A673 (cell line): Measurements from ENCODE around the gene SF3A2. TPM values are rescaled to one million over a fixed set of nuclear protein-coding genes. Genes with fewer than 3 reads are reported as not detected.

Source experiments
- BruUV-seq: library from RNA; stranded (reverse); fragments of 400-500 nt; replicated peaks from 2 replicates; lab custom pipeline; 2021; lab: Mats Ljungman, UMichigan
- CTCF ChIA-PET: fragments of 300-600 bp; sonication (Branson Sonifier 250); formaldehyde crosslinking; loops from one replicate; lab custom pipeline; 2022; ENCODE audit warnings: antibody characterized with exemption; lab: Charles Lee
- POLR2A ChIA-PET: fragments of 300-600 bp; sonication (Branson Sonifier 250); formaldehyde crosslinking; loops from one replicate; lab custom pipeline; 2022; ENCODE audit warnings: antibody characterized with exemption; ENCODE audit not compliant: low non-redundant PET; lab: Charles Lee
- DNase-seq: peaks from one replicate; pipeline ENCODE4 v3.0.0-alpha.2; 2015; ENCODE audit warnings: low spot score
- H3K27ac ChIP-seq: fragments of 200-600 bp; sonication (generic); 2 replicates; pipeline ENCODE4 v1.5.1; 2016; ENCODE audit warnings: mixed run types, low read depth, mild to moderate bottlenecking, mixed read lengths, antibody characterized with exemption, low read length; ENCODE audit not compliant: poor library complexity, severe bottlenecking
- H3K27me3 ChIP-seq: fragments of 200-600 bp; sonication (generic); replicated peaks from 2 replicates; pipeline ENCODE4 v1.6.1; 2017; ENCODE audit warnings: mixed run types, low read depth, mild to moderate bottlenecking, mixed read lengths, antibody characterized with exemption, low read length; ENCODE audit not compliant: insufficient read depth, poor library complexity
- H3K36me3 ChIP-seq: fragments of 200-600 bp; sonication (generic); 2 replicates; pipeline ENCODE4 v1.6.1; 2016; ENCODE audit warnings: mixed run types, mild to moderate bottlenecking, mixed read lengths, antibody characterized with exemption, low read length; ENCODE audit not compliant: insufficient read depth, poor library complexity, severe bottlenecking
- H3K4me1 ChIP-seq: fragments of 200-600 bp; sonication (generic); 2 replicates; pipeline ENCODE4 v1.6.1; 2017; ENCODE audit warnings: mixed run types, mild to moderate bottlenecking, mixed read lengths, antibody characterized with exemption, low read length; ENCODE audit not compliant: insufficient read depth, poor library complexity, severe bottlenecking
- H3K4me3 ChIP-seq: fragments of 200-600 bp; sonication (generic); 2 replicates; pipeline ENCODE4 v1.5.1; 2016; ENCODE audit warnings: low read depth, mixed run types, mild to moderate bottlenecking, mixed read lengths, low read length; ENCODE audit not compliant: poor library complexity, severe bottlenecking
- H3K9me3 ChIP-seq: fragments of 200-600 bp; sonication (generic); 2 replicates; pipeline ENCODE4 v1.6.1; 2016; ENCODE audit warnings: mixed run types, low read depth, mild to moderate bottlenecking, mixed read lengths, antibody characterized with exemption, low read length; ENCODE audit not compliant: poor library complexity, severe bottlenecking
- EZH2 ChIP-seq: fragments of 200-600 bp; sonication (generic); IDR thresholded peaks from 2 replicates; pipeline ENCODE4 v1.6.1; 2017; ENCODE audit warnings: borderline replicate concordance, low read depth, mild to moderate bottlenecking, mixed read lengths, antibody characterized with exemption, low read length; ENCODE audit not compliant: poor library complexity, severe bottlenecking
- intact Hi-C: fragments of 100-400 bp; cut with micrococcal nuclease; formaldehyde crosslinking; loops from one replicate; pipeline ENCODE4 v1.10.0; 2022; ENCODE audit not compliant: unreplicated experiment
- total RNA-seq: library from RNA; stranded (reverse); gene quantifications from 2 replicates; pipeline ENCODE4 v1.2.3, GENCODE V29; 2021
- TF ChIP-seq, protein P1 (sequence below): fragments of 300-800, 200-600 bp; sonication (generic); conservative IDR thresholded peaks from 2 replicates; pipeline ENCODE4 v1.5.1; 2017; ENCODE audit warnings: low read depth, mild to moderate bottlenecking, antibody characterized with exemption, low read length, moderate library complexity, mixed read lengths

SF3A2 gene
- total RNA-seq, 1 experiment from 2014 or later = 187 TPM

DNA sequence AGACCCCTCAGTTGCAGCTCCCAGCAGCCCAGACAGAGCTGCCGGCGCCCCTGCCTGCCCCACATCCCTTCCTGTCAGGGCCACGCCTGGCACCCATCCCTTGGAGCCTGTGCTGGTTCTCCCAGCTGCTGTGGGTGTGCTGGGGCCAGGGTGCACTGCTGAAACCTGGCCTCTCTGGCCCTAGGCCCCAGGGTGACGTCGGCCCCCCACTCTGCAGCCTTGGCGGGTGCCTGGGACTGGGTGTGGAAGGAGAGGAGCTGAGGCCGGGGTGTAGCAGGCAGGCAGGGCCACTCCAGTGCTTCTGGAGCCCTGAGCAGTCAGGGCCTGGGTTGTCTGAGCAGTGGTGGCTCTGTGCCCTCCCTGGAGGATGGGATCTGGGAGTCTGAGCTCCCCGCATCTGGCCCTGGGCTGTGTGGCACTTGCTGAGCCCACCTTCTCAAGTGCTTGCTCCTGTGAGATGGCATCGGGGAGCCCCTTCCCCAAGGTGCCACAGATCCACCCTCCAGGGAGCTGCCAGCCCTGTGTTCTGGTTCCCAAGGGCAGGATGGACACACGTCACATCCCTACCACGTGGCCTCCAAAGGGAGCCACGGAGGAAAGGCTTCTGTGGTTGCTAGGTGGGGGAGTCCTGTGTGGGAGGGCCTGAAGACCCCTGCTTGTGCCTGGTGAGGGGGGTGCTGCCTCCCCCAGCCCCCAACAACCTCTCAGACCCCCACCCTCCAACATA lies 5.7 kb upstream of the SF3A2 start:
- Histone ChIP-seq H3K4me1 (peaks cover 4% of the 10 kb centered on the region), H3K9me3 (no peaks in the 10 kb centered on the region), H3K36me3 (peaks cover 74% of the 10 kb centered on the region), H3K27ac (peak overlapping the region; percentile 57), H3K4me3 (no peak overlapping the region), H3K27me3 (no peaks in the 10 kb centered on the region)
- intact Hi-C loops = no loop called here
- ChIA-PET CTCF (interaction anchor here (1.3 kb wide), 1 partner anchor 75 kb away, joined by 3 read pairs; no protein-coding TSS in a partner anchor), POLR2A (no interaction called here)
- TF ChIP-seq, protein P1, sequence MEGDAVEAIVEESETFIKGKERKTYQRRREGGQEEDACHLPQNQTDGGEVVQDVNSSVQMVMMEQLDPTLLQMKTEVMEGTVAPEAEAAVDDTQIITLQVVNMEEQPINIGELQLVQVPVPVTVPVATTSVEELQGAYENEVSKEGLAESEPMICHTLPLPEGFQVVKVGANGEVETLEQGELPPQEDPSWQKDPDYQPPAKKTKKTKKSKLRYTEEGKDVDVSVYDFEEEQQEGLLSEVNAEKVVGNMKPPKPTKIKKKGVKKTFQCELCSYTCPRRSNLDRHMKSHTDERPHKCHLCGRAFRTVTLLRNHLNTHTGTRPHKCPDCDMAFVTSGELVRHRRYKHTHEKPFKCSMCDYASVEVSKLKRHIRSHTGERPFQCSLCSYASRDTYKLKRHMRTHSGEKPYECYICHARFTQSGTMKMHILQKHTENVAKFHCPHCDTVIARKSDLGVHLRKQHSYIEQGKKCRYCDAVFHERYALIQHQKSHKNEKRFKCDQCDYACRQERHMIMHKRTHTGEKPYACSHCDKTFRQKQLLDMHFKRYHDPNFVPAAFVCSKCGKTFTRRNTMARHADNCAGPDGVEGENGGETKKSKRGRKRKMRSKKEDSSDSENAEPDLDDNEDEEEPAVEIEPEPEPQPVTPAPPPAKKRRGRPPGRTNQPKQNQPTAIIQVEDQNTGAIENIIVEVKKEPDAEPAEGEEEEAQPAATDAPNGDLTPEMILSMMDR = no peak
- no peak for TF ChIP-seq EZH2
- DNase-seq = no peak
- BruUV-seq = no TSS peak

DNA sequence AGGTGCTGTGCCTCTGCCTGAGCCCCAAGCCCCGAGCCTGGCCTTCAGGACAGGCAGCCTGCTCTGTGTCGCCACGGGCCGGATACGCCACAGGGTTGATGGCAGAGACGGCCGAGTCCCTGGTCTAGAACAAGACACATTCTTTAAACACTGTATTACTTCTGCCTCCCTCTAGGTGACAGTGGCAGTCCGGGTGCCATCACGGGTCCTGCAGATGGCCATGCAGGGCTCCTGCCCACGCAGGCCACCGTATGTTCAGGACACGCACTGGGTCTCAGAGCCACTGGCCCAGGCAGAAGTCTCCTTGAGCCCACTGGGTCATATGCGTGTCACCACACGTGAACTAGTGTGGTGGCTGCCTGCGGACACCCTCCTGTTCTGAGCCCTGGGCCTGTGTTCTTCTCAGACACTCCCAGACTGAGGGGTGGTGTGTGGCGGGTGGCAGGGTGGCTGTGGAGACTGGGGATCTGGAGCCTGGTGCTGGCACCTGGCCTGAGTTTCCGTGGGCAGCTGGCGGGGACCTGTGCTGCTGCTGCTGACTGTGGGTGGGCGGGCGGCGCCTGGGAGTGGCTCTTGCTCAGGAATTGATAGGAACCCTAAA lies 4.9 kb upstream of the SF3A2 start:
- BruUV-seq = no TSS peak
- ChIA-PET CTCF (interaction anchor here (0.6 kb wide), 1 partner anchor 82 kb away, joined by 3 read pairs; no protein-coding TSS in a partner anchor), POLR2A (no interaction called here)
- no peak overlapping the region for H3K4me3 ChIP-seq
- intact Hi-C loops = no loop called here
- no peak for DNase-seq
- H3K9me3 ChIP-seq = no peaks in the 10 kb centered on the region
- H3K27me3 ChIP-seq = no peaks in the 10 kb centered on the region
- H3K4me1 ChIP-seq = peaks cover 4% of the 10 kb centered on the region
- peaks cover 69% of the 10 kb centered on the region for H3K36me3 ChIP-seq
- peak overlapping the region; percentile 57 for H3K27ac ChIP-seq
- no peak for TF ChIP-seq EZH2
- TF ChIP-seq, protein P1 = peak; percentile 33

DNA sequence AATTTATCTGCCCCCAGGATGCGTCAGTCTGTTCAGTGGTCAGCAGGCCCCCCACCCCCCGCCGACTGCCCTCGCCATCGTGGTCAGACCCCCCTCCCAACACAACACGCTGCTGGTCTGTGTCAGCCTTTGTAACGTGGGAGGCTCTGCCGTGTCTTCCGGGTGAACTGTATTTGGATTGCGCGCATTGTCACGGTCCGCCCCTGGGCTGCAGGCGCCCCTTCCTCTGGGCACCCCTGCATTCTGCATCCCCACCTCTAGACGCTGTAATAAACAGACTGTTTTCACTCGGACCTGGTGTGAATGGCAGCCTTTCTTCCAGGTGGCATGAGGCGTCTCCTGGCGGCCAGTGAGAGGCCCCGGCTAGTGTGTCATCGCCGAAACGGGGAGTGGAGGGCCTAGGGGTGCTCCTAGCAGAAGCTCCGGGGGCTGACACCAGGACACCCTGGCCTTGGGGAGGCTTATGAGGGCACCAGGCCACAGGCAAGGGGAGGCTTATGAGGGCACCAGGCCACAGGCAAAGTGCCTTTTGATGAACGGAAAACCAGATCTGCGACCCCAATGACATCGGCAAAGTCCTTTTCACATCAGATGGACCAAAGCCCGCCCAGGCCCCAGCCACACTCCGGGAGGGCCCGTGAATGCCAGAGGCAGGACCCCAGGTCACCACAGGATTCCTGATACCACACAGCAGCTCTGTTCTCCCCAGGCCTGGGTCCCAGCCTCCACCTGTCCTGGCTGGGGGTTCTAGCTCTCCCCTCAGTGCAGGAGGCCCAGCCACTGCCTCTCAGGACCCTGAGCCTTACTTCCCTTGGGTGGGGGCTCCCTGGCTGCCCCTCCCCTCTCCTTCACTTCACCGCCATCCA lies 4.1 kb upstream of the SF3A2 start:
- intact Hi-C loops = no loop called here
- Histone ChIP-seq H3K27ac (peak overlapping the region; percentile 42), H3K4me3 (no peak overlapping the region), H3K4me1 (peaks cover 6% of the 10 kb centered on the region), H3K9me3 (no peaks in the 10 kb centered on the region), H3K36me3 (peaks cover 63% of the 10 kb centered on the region), H3K27me3 (no peaks in the 10 kb centered on the region)
- DNase-seq = no peak
- no TSS peak for BruUV-seq
- ChIA-PET POLR2A (no interaction called here), CTCF (interaction anchor here (1.1 kb wide), 1 partner anchor 76 kb away, joined by 6 read pairs; no protein-coding TSS in a partner anchor)
- no peak for TF ChIP-seq EZH2
- TF ChIP-seq, protein P1 = no peak
